ENCODE data around the gene MACC1. TPM values are rescaled to one million over a fixed set of nuclear protein-coding genes. Genes with fewer than 3 reads are reported as not detected.

MACC1 gene
- total and polyA plus RNA-seq, 4 donors = 0.02 to 1.0 (median 0.50) TPM

- TF ChIP-seq SP1 (IDR thresholded peaks at IDR 0.05) = no peak
- no peak for TF ChIP-seq FOXA1 (IDR thresholded peaks at IDR 0.05)
- TF ChIP-seq ZBTB33 (IDR thresholded peaks at IDR 0.05) = no peak
- TF ChIP-seq ATF3 (IDR thresholded peaks at IDR 0.05) = no peak
- peak; percentile 74 for TF ChIP-seq NR2F2 (IDR thresholded peaks at IDR 0.05)
- no peak for TF ChIP-seq MAX (IDR thresholded peaks at IDR 0.05)
- TF ChIP-seq RXRA (IDR thresholded peaks at IDR 0.05) = no peak
- no peak for TF ChIP-seq CTCF (IDR thresholded peaks at IDR 0.05; ENCODE audit: low read depth, low read length, missing input control)
- WGBS = 56% methylated on average over 3 of the region's 3 CpGs
- H3K27ac ChIP-seq (ENCODE audit: low read depth in 1 of 2, low read length in 2 of 2) = no peak overlapping the region
- H3K9ac ChIP-seq (ENCODE audit: low read depth in 1 of 2, low read length in 2 of 2) = no peak overlapping the region
- H3K9me3 ChIP-seq (ENCODE audit: control insufficient read depth in 4 of 4, low read length in 3 of 4) = no peaks in the 10 kb centered on the region
- no peaks in the 10 kb centered on the region for H3K36me3 ChIP-seq (ENCODE audit: control insufficient read depth in 4 of 4, insufficient read depth in 3 of 4, low read depth in 1 of 4, low read length in 3 of 4)
- no peaks in the 10 kb centered on the region for H3K4me1 ChIP-seq (ENCODE audit: control insufficient read depth in 4 of 4, insufficient read depth in 4 of 4, low read length in 3 of 4)
- H3K4me3 ChIP-seq (ENCODE audit: low read depth in 1 of 3, low read length in 3 of 3) = no peak overlapping the region
- DNase-seq (ENCODE audit: low spot score) = no peak
- H3K27me3 ChIP-seq (ENCODE audit: control insufficient read depth in 4 of 4, insufficient read depth in 4 of 4, low read length in 3 of 4) = no peaks in the 10 kb centered on the region
Measured at GRCh38 chr7:20107582-20107981, 109.6 kb downstream of the MACC1 start.

GRCh38 chr7:20104696-20105095, 112.5 kb downstream of the MACC1 start:
- no peaks in the 10 kb centered on the region for H3K27me3 ChIP-seq (ENCODE audit: control insufficient read depth in 4 of 4, insufficient read depth in 4 of 4, low read length in 3 of 4)
- H3K27ac ChIP-seq (ENCODE audit: low read depth in 1 of 2, low read length in 2 of 2) = no peak overlapping the region
- H3K9ac ChIP-seq (ENCODE audit: low read depth in 1 of 2, low read length in 2 of 2) = no peak overlapping the region
- 83% methylated on average over 1 of the region's 1 CpG for WGBS
- DNase-seq (ENCODE audit: low spot score) = no peak
- TF ChIP-seq ATF3 (IDR thresholded peaks at IDR 0.05) = no peak
- TF ChIP-seq FOXA1 (IDR thresholded peaks at IDR 0.05) = no peak
- TF ChIP-seq HNF4A (conservative IDR thresholded peaks at IDR 0.05) = no peak
- no peak for TF ChIP-seq HNF4G (IDR thresholded peaks at IDR 0.05)
- TF ChIP-seq REST (IDR thresholded peaks at IDR 0.05) = no peak
- TF ChIP-seq CTCF (IDR thresholded peaks at IDR 0.05; ENCODE audit: low read depth, low read length, missing input control) = no peak
- TF ChIP-seq TAF1 (conservative IDR thresholded peaks at IDR 0.05) = no peak
- no peak for TF ChIP-seq ZBTB33 (IDR thresholded peaks at IDR 0.05)
- TF ChIP-seq MAX (IDR thresholded peaks at IDR 0.05) = no peak
- TF ChIP-seq SP1 (IDR thresholded peaks at IDR 0.05) = no peak
- no peak for TF ChIP-seq JUND (IDR thresholded peaks at IDR 0.05)
- no peak for TF ChIP-seq YY1 (IDR thresholded peaks at IDR 0.05)
- TF ChIP-seq RAD21 (IDR thresholded peaks at IDR 0.05) = no peak
- TF ChIP-seq GABPA (IDR thresholded peaks at IDR 0.05 in 1 of 2, conservative IDR thresholded peaks at IDR 0.05 in 1 of 2) = no peak
- H3K36me3 ChIP-seq (ENCODE audit: control insufficient read depth in 4 of 4, insufficient read depth in 3 of 4, low read depth in 1 of 4, low read length in 3 of 4) = no peaks in the 10 kb centered on the region
- peaks cover 0 to 2% (median 0%) of the 10 kb centered on the region in 4 donors for H3K9me3 ChIP-seq (ENCODE audit: control insufficient read depth in 4 of 4, low read length in 3 of 4)
- no peak overlapping the region for H3K4me3 ChIP-seq (ENCODE audit: low read depth in 1 of 3, low read length in 3 of 3)
- no peaks in the 10 kb centered on the region for H3K4me1 ChIP-seq (ENCODE audit: control insufficient read depth in 4 of 4, insufficient read depth in 4 of 4, low read length in 3 of 4)

All from liver (tissue), 9 donors.